22Rv1 (cell line): ENCODE measurements around the gene EFCC1.

Experiments
- H3K27ac ChIP-seq: fragments of 450-650 bp; 2 replicates; pipeline ENCODE4 v1.5.1; 2017
- CTCF ChIP-seq: fragments of 450-650 bp; IDR thresholded peaks from 2 replicates; pipeline ENCODE4 v1.5.1; 2017; ENCODE audit warnings: mild to moderate bottlenecking
- ZFX ChIP-seq: fragments of 450-650 bp; IDR thresholded peaks from 2 replicates; pipeline ENCODE4 v1.6.1; 2017; ENCODE audit warnings: antibody characterized with exemption, borderline replicate concordance

EFCC1 gene

GRCh38 chr3:129034642-129035041 lies 33.5 kb downstream of the EFCC1 start:
- TF ChIP-seq CTCF = no peak
- TF ChIP-seq ZFX = no peak
- H3K27ac ChIP-seq = no peak overlapping the region

- H3K27ac ChIP-seq = no peak overlapping the region
- TF ChIP-seq CTCF (no peak), ZFX (no peak)
Measured at GRCh38 chr3:129035360-129036221, 34.5 kb downstream of the EFCC1 start.

- H3K27ac ChIP-seq = no peak overlapping the region
- TF ChIP-seq ZFX = no peak
Measured at GRCh38 chr3:129036222-129037092, 35.4 kb downstream of the EFCC1 start.

- TF ChIP-seq ZFX (no peak), CTCF (no peak)
- no peak overlapping the region for H3K27ac ChIP-seq
Measured at GRCh38 chr3:129037093-129037419, 36.0 kb downstream of the EFCC1 start.

GRCh38 chr3:129038121-129038855 lies 37.2 kb downstream of the EFCC1 start:
- TF ChIP-seq ZFX (no peak), CTCF (no peak)
- H3K27ac ChIP-seq = no peak overlapping the region

- TF ChIP-seq ZFX (no peak), CTCF (no peak)
- no peak overlapping the region for H3K27ac ChIP-seq
Measured at GRCh38 chr3:129039271-129040038, 38.4 kb downstream of the EFCC1 start.

GRCh38 chr3:129040039-129040336 lies 38.9 kb downstream of the EFCC1 start:
- no peak for TF ChIP-seq CTCF
- no peak for TF ChIP-seq ZFX
- H3K27ac ChIP-seq = no peak overlapping the region
